GM18517 (cell line): ENCODE results near the gene FMN2.

Experiments used
- ATAC-seq: cut with Tn5 transposase; IDR thresholded peaks from one replicate; pipeline ENCODE4 v1.9.1; 2021; ENCODE audit warnings: mild to moderate bottlenecking, moderate library complexity; ENCODE audit not compliant: unreplicated experiment

The FMN2 gene

GRCh38 chr1:240091614-240092300 lies at the start of gene FMN2:
FMN2 (plus strand) TSS chr1:240091883; CDS start chr1:240092110, 227 bp downstream.
- ATAC-seq: no peak

GRCh38 chr1:240044620-240045019 lies 47.1 kb upstream of the FMN2 start:
- ATAC-seq: no peak

- no peak for ATAC-seq
Measured at GRCh38 chr1:240046000-240046399, 45.7 kb upstream of the FMN2 start.

- no peak for ATAC-seq
Measured at GRCh38 chr1:240054109-240054701, 37.5 kb upstream of the FMN2 start.

GRCh38 chr1:240055936-240056335 lies 35.7 kb upstream of the FMN2 start:
- no peak for ATAC-seq

- ATAC-seq: no peak
Measured at GRCh38 chr1:240056350-240056749, 35.3 kb upstream of the FMN2 start.

GRCh38 chr1:240058049-240058448 lies 33.6 kb upstream of the FMN2 start:
- ATAC-seq: no peak

- no peak for ATAC-seq
Measured at GRCh38 chr1:240068961-240069360, 22.7 kb upstream of the FMN2 start.

- no peak for ATAC-seq
Measured at GRCh38 chr1:240070188-240070587, 21.5 kb upstream of the FMN2 start.

- ATAC-seq: no peak
Measured at GRCh38 chr1:240073097-240073496, 18.6 kb upstream of the FMN2 start.

GRCh38 chr1:240074422-240074821 lies 17.3 kb upstream of the FMN2 start:
- ATAC-seq: no peak

GRCh38 chr1:240074908-240075307 lies 16.8 kb upstream of the FMN2 start:
- ATAC-seq: no peak

GRCh38 chr1:240084337-240084736 lies 7.3 kb upstream of the FMN2 start:
- no peak for ATAC-seq

- no peak for ATAC-seq
Measured at GRCh38 chr1:240084749-240085148, 6.9 kb upstream of the FMN2 start.

GRCh38 chr1:240086726-240087125 lies 5.0 kb upstream of the FMN2 start:
- no peak for ATAC-seq

GRCh38 chr1:240090014-240090413 lies 1.7 kb upstream of the FMN2 start:
- ATAC-seq: no peak

- ATAC-seq: no peak
Measured at GRCh38 chr1:240090957-240091600, 604 bp upstream of the FMN2 start.

- no peak for ATAC-seq
Measured at GRCh38 chr1:240092301-240093119, 827 bp downstream of the FMN2 start.

- ATAC-seq: no peak
Measured at GRCh38 chr1:240093120-240093961, 1.7 kb downstream of the FMN2 start.

- no peak for ATAC-seq
Measured at GRCh38 chr1:240094041-240094722, 2.5 kb downstream of the FMN2 start.
